Measurements from ENCODE around the gene MPRIP.

The MPRIP gene

DNA sequence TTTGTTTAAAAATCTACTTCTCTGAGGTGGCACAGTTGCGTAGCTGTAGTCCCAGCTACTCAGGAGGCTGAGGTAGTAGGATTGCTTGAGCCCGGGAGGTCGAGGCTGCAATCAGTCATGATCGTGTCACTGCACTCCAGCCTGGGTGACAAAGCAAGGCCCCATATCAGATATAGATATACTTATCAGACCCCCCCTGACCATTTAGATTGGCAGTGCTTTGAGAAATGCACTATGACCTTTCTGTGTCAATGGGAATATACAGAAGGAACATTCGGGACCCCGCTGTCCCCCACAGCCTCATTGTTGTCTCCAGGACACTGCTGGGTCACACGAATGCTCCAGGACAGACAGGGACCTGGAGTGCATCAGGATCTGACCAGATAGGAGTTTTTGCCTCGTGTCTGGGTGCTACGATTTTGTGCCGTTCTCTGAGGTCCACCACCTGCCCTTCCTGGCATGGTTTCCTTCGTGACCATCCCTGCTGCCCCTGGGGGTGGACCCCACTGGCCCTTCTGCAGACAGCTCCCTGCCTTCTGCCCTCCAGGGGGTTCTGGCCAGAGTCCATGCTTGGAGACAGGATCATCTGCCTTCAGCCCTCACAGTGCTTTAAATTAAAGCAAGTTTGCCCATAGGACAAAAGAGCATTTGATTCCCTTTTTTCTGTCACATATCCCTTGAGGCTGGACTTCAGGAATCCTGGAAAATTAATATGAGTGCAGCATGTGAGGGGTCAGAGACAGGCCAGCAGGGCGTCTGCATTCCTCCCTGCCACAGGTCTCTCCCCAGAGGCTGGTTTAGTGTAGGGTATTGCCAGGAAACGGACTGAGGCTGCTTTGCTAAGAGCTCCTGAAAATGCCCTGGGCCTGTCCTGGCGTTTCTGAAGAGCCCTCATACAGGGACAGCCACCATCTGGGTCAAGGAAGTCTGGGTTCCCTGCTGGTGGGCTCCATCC lies 144.6 kb downstream of the MPRIP start:
- in situ Hi-C loops (cut with HindIII; ENCODE audit: low pct_ligation_motif_present, low sequenced_read_pairs) = no loop called here
- peaks cover 45% of the 10 kb centered on the region for H3K36me3 ChIP-seq (replicated peaks)

DNA sequence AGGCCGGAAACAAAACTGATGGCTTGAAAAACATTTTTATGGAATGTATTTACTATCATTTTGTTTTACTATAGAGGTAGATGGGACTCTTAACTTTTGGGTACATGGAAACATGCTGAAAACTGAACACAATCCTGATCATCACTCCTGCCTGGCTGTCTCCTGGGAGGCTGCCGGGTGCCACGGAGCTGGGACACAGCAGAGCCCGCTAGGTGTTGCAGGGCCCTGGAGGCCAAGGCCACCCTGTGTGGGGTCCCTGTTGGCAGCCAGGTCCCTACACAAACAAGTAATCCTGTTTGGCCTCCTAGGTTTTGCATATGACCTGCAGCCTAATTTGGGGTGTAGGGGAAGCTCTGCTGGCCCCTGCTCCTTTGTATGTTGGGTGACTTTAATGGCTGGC lies 146.3 kb downstream of the MPRIP start:
- in situ Hi-C loops (cut with HindIII; ENCODE audit: low pct_ligation_motif_present, low sequenced_read_pairs) = no loop called here
- peaks cover 32% of the 10 kb centered on the region for H3K36me3 ChIP-seq (replicated peaks)
- DNase-seq = no peak
- no peak overlapping the region for H3K4me3 ChIP-seq (ENCODE audit: low read depth, low read length)
- H3K27me3 ChIP-seq (replicated peaks) = no peaks in the 10 kb centered on the region
- no peak overlapping the region for H3K27ac ChIP-seq
- TF ChIP-seq, protein P1, sequence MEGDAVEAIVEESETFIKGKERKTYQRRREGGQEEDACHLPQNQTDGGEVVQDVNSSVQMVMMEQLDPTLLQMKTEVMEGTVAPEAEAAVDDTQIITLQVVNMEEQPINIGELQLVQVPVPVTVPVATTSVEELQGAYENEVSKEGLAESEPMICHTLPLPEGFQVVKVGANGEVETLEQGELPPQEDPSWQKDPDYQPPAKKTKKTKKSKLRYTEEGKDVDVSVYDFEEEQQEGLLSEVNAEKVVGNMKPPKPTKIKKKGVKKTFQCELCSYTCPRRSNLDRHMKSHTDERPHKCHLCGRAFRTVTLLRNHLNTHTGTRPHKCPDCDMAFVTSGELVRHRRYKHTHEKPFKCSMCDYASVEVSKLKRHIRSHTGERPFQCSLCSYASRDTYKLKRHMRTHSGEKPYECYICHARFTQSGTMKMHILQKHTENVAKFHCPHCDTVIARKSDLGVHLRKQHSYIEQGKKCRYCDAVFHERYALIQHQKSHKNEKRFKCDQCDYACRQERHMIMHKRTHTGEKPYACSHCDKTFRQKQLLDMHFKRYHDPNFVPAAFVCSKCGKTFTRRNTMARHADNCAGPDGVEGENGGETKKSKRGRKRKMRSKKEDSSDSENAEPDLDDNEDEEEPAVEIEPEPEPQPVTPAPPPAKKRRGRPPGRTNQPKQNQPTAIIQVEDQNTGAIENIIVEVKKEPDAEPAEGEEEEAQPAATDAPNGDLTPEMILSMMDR (IDR thresholded peaks at IDR 0.05; ENCODE audit: low read depth, low read length, missing control alignments) = no peak

More for the DNA sequence above, 144.6 kb downstream of the MPRIP start:
- DNase-seq = peak; percentile 13
- no peak overlapping the region for H3K27ac ChIP-seq
- no peak overlapping the region for H3K4me3 ChIP-seq (ENCODE audit: low read depth, low read length)
- TF ChIP-seq, protein P1 (IDR thresholded peaks at IDR 0.05; ENCODE audit: low read depth, low read length, missing control alignments) = no peak
- H3K27me3 ChIP-seq (replicated peaks) = no peaks in the 10 kb centered on the region

DNA sequence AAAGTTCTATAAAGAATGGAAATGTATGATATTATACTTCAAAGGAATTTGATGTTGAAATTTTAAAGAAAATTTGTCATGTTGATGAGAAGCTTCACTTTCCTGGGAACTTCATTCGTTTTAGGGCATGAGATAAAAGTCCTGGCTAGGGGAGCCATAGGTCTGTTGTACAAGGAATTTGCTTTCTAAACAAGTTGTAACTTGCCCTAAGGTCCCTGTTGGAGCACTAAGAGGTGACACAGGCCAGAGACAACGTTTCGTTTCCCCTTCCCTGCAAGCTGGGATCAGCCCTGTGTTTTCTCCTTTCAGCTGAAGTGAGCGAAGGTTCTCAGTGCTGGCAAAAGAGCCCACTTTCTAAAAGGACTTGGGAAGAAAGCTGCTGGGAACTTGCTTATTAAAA lies 147.3 kb downstream of the MPRIP start:
- no peaks in the 10 kb centered on the region for H3K27me3 ChIP-seq (replicated peaks)
- TF ChIP-seq, protein P1 (IDR thresholded peaks at IDR 0.05; ENCODE audit: low read depth, low read length, missing control alignments) = no peak
- in situ Hi-C loops (cut with HindIII; ENCODE audit: low pct_ligation_motif_present, low sequenced_read_pairs) = no loop called here
- DNase-seq = no peak
- H3K27ac ChIP-seq = no peak overlapping the region
- peaks cover 28% of the 10 kb centered on the region for H3K36me3 ChIP-seq (replicated peaks)
- H3K4me3 ChIP-seq (ENCODE audit: low read depth, low read length) = no peak overlapping the region

DNA sequence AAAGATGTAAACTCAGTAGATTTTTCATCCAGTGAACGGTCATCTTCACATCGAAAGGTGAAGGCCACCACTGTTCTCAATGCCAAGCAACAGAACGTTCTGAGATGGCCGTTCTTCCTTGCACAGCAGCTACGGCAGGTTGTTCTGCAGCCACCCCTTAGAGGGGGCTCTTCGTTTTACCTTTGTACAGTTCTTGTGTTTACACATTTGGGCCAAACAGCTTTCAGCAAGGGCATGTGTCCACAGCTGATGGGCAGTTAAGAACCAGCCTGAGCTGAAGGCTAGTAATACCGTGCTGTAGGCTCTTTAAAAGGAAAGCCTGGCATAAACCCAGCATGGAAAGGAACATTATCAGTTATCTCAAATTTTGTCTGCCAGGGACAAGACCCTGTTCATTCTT lies 147.9 kb downstream of the MPRIP start:
- TF ChIP-seq, protein P1 (IDR thresholded peaks at IDR 0.05; ENCODE audit: low read depth, low read length, missing control alignments) = no peak
- in situ Hi-C loops (cut with HindIII; ENCODE audit: low pct_ligation_motif_present, low sequenced_read_pairs) = no loop called here
- H3K36me3 ChIP-seq (replicated peaks) = peaks cover 26% of the 10 kb centered on the region
- H3K4me3 ChIP-seq (ENCODE audit: low read depth, low read length) = no peak overlapping the region
- H3K27ac ChIP-seq = no peak overlapping the region
- H3K27me3 ChIP-seq (replicated peaks) = no peaks in the 10 kb centered on the region
- DNase-seq = no peak

DNA sequence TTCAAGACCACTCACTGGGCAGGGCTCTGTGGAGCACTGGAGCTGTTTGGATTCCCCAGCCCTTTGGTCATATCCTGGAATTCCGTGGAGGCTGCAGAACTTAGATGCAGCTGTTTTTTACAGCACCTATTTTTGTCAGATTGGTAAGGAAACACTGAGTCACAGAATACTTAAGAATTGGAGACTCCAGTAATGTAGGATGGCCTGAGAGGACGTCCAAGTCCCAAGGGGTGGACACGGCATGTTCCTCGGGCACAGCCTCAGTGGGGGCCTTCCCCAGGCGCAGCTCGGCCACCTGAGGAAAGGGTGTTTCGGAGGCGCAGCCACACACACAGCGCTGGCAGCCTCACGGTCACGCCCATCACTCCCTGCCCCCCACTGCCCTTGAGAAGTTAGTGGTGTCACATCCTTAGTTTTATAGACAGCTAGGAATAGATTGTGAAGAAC lies 149.1 kb downstream of the MPRIP start:
- H3K27ac ChIP-seq = no peak overlapping the region
- in situ Hi-C loops (cut with HindIII; ENCODE audit: low pct_ligation_motif_present, low sequenced_read_pairs) = no loop called here
- peaks cover 21% of the 10 kb centered on the region for H3K36me3 ChIP-seq (replicated peaks)
- peak; percentile 56 for DNase-seq
- TF ChIP-seq, protein P1 (IDR thresholded peaks at IDR 0.05; ENCODE audit: low read depth, low read length, missing control alignments) = no peak
- no peaks in the 10 kb centered on the region for H3K27me3 ChIP-seq (replicated peaks)
- H3K4me3 ChIP-seq (ENCODE audit: low read depth, low read length) = no peak overlapping the region
